ENCODE measurements around the gene SPATA31A3.
"Not testable (repeated sequence)": the region's sequence is repeated elsewhere in the genome, so short reads cannot be mapped to it uniquely, and the experiment has no call there.

Gene SPATA31A3

DNA sequence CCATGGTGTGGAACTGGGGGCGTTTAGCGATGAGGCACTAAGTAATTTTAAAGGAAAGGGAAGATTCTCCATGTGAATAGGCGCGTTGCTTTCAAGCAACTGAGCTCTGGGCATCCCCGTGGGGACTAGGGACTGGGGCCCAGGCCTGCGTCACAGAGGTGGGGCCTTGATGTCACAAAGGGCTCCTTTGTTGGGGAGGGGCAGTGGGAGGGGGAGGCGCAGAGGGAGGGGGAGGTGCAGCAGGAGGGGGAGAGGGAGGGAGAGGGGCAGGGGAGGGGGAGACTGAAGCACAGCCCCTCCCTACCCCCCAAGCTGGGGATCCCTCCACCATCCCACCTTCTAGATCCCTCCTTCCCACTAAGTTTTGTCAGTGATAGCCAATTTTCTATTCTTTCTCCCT, at the start of gene SPATA31A3:
Gene SPATA31A3, minus strand, starts transcription at position 101 of the 400 bp plus-strand sequence. Its CDS starts 29 bp downstream, at position 72.
- DNase-seq: not testable (repeated sequence)

GRCh38 chr9:66952576-66952975, 39.8 kb downstream of the SPATA31A3 start:
- DNase-seq: not testable (repeated sequence)

DNA sequence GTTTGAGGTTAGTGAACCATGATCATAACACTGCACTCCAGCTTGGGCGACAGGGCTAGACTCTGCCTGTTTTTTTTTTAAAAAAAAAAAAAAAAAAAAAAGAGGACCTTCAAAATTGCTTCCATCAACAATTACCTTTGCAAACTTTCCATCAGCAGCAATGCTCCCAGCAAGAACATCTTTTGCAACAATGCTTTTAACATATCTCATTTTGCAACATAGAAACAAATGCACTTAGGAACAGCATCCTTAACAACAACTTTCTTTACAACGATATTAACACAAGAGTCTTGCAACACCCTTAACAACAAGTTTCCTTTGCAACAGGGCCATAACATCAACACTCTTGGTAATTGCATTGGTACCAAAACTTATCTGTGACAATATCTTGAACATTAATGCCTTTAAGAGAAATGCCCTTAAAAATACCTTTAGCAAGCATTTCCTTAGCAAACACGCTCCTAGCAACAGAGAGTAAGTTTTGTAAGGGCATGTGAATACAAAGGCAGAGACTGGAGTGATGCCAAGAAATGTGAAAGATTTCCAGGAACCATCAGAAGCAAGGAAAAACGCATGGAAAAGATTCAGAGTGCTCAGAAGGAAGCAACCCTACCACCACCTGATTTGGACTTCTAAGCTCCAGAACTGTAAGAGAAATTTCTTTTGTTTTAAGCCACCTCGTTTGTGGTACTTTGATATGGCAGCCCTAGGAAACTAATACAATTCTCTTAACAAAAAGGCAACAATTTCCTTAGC, 49.8 kb downstream of the SPATA31A3 start:
- not testable (repeated sequence) for DNase-seq

DNA sequence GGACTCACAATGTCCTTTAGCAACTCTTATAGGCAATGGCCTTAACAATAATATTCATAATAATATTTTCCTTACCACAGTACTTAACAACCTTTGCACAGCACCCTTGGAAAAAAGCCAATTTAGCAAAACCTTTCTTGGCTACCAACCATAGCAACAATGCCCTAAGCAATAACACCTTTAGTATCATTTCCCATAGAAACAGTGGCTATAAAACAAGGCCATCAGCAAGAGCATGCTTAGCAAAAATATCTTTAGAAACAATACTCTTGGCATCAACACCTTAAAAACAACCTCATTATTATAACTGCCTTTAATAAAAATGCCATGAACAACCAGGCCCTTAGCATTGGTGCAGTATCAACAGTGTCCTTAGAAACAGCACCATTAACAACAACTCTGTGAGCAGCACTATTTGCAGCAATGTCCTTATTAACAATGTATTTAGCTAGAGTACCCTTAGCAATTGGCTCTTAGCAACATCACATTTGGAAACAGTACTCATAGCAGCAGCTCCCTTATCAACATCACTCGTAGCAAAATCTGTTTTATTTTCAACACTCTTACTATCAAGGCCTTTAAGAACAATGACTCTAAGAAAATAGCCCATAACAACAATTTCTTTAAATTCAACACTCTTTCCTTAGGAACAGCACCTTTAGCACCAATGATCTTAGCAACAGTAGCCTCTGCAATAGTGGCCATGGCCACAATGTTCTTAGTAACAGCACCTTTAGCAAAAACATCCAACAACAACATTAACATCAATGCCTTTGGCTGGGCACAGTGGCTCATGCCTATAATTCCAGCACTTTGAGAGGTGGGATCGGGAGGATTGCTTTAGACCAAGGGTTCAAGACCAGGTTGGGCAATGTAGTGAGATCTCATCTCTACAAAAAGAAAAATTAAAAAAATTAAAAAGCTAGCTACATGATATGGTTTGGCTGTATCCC, 52.2 kb downstream of the SPATA31A3 start:
- not testable (repeated sequence) for DNase-seq

- DNase-seq: not testable (repeated sequence)
Measured at GRCh38 chr9:66938322-66938721, 54.0 kb downstream of the SPATA31A3 start.

DNA sequence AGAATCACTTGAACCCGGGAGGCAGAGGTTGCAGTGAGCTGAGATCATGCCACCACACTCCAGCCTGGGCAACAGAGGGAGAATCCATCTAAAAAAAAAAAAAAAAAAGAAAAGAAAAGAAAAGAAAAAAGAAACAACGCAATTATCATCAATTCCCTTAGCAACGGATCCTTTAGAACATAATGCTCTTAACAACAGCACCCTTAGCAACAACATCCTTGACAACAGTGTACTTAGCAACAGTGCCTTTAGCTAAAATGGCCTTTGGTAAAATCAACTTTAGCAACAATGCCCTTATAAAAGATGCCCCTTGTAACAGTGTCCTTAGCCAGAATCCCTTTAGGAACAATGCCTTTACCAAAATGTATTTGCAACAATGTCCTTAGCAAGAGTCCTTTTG, 54.7 kb downstream of the SPATA31A3 start:
- DNase-seq: not testable (repeated sequence)

Measured in NCI-H69 (cell line).